Measurements from ENCODE around the gene CYP8B1.
A peak's percentile ranks its signal among the peaks of the same experiment; 100 is the strongest.

The CYP8B1 gene

DNA sequence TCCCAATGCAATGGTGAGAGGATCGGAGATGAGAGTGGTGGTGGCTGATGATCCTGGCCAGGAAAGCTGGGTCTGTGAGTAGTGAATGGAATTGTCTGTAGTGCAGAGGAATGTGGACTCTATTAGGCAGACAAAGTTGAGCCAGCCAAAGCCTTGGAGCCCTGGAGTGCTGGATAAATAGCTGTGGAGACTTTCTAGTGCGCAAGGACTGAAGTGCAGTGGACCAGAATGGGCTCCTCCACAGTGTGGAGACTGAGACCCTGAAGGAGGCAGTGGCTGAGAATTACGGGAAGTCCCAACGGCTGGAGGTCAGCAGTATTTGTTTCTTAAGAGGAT, 31.1 kb upstream of the CYP8B1 start:
- Histone ChIP-seq H3K36me3 (peaks cover 29 to 42% (median 38%) of the 10 kb centered on the region in 3 donors), H3K27me3 (no peaks in the 10 kb centered on the region), H3K27ac (peak overlapping the region in 1 of 2 donors; percentile 75), H3K4me1 (peaks cover 0 to 21% (median 12%) of the 10 kb centered on the region in 4 donors), H3K4me3 (peak overlapping the region; percentile 67 to 84), H3K9me3 (peaks cover 0 to 7% (median 3%) of the 10 kb centered on the region in 3 donors)
- intact Hi-C loops (cut with DNase I; ENCODE audit: low total_unique reads) = no loop called here
- no peak for DNase-seq
- TF ChIP-seq, protein P1, sequence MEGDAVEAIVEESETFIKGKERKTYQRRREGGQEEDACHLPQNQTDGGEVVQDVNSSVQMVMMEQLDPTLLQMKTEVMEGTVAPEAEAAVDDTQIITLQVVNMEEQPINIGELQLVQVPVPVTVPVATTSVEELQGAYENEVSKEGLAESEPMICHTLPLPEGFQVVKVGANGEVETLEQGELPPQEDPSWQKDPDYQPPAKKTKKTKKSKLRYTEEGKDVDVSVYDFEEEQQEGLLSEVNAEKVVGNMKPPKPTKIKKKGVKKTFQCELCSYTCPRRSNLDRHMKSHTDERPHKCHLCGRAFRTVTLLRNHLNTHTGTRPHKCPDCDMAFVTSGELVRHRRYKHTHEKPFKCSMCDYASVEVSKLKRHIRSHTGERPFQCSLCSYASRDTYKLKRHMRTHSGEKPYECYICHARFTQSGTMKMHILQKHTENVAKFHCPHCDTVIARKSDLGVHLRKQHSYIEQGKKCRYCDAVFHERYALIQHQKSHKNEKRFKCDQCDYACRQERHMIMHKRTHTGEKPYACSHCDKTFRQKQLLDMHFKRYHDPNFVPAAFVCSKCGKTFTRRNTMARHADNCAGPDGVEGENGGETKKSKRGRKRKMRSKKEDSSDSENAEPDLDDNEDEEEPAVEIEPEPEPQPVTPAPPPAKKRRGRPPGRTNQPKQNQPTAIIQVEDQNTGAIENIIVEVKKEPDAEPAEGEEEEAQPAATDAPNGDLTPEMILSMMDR (IDR thresholded peaks at IDR 0.05) = no peak

GRCh38 chr3:42906070-42906847, 30.6 kb upstream of the CYP8B1 start, which contains the start of gene ZNF662:
ZNF662 (plus strand) TSS chr3:42906142; CDS start chr3:42908115, 1,973 bp downstream.
- peak within 1 kb of the TSS; percentile 75 to 76 for H3K27ac ChIP-seq
- peaks cover 0 to 21% (median 12%) of the 10 kb centered on the region in 4 donors for H3K4me1 ChIP-seq
- intact Hi-C loops (cut with DNase I; ENCODE audit: low total_unique reads) = no loop called here
- TF ChIP-seq, protein P1 (IDR thresholded peaks at IDR 0.05) = no peak
- DNase-seq = peak; percentile 42 to 78
- no peaks in the 10 kb centered on the region for H3K27me3 ChIP-seq
- H3K9me3 ChIP-seq = peaks cover 0 to 7% (median 3%) of the 10 kb centered on the region in 3 donors
- H3K36me3 ChIP-seq = peaks cover 24 to 37% (median 33%) of the 10 kb centered on the region in 3 donors
- H3K4me3 ChIP-seq = peak within 1 kb of the TSS; percentile 67 to 84

DNA sequence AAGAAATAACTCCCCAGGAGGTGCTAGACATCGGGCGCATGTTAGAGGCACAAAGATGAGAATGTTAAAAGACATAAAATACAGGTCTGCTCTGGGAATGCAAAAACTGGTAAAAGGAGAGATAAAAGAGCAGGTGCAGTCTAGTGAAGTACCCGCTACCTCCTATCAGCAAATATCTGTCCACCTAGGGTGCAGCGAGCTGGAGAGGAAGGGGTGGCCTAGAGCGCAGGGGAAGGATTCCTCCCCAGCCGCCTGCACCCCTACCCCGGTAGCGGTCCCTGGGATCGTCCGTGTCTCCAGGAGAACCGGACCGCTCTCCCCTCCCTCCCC, 30.0 kb upstream of the CYP8B1 start:
- no peaks in the 10 kb centered on the region for H3K27me3 ChIP-seq
- intact Hi-C loops (cut with DNase I; ENCODE audit: low total_unique reads) = no loop called here
- H3K36me3 ChIP-seq = peaks cover 18 to 31% (median 27%) of the 10 kb centered on the region in 3 donors
- TF ChIP-seq, protein P1 (IDR thresholded peaks at IDR 0.05) = no peak
- peaks cover 0 to 21% (median 12%) of the 10 kb centered on the region in 4 donors for H3K4me1 ChIP-seq
- H3K27ac ChIP-seq = peak overlapping the region; percentile 75 to 76
- peaks cover 0 to 1% (median 0%) of the 10 kb centered on the region in 3 donors for H3K9me3 ChIP-seq
- H3K4me3 ChIP-seq = peak overlapping the region; percentile 67 to 84
- DNase-seq = no peak

- no peak overlapping the region for H3K4me3 ChIP-seq
- DNase-seq = no peak
- H3K27me3 ChIP-seq = no peaks in the 10 kb centered on the region
- no peaks in the 10 kb centered on the region for H3K9me3 ChIP-seq
- intact Hi-C loops (cut with DNase I; ENCODE audit: low total_unique reads) = no loop called here
- H3K4me1 ChIP-seq = peaks cover 0 to 21% (median 12%) of the 10 kb centered on the region in 4 donors
- TF ChIP-seq, protein P1 (IDR thresholded peaks at IDR 0.05) = no peak
- peaks cover 9 to 15% (median 12%) of the 10 kb centered on the region in 3 donors for H3K36me3 ChIP-seq
- no peak overlapping the region for H3K27ac ChIP-seq
Observed at GRCh38 chr3:42904076-42904475, 28.4 kb upstream of the CYP8B1 start.

GRCh38 chr3:42902257-42902656, 26.6 kb upstream of the CYP8B1 start:
- H3K27ac ChIP-seq = no peak overlapping the region
- DNase-seq = no peak
- no peaks in the 10 kb centered on the region for H3K27me3 ChIP-seq
- peaks cover 0 to 16% (median 11%) of the 10 kb centered on the region in 4 donors for H3K4me1 ChIP-seq
- H3K36me3 ChIP-seq = no peaks in the 10 kb centered on the region
- no peaks in the 10 kb centered on the region for H3K9me3 ChIP-seq
- H3K4me3 ChIP-seq = no peak overlapping the region
- intact Hi-C loops (cut with DNase I; ENCODE audit: low total_unique reads) = no loop called here
- TF ChIP-seq, protein P1 (IDR thresholded peaks at IDR 0.05) = no peak
